HepG2 (cell line): ENCODE measurements around the gene PSMB10. TPM values are rescaled to one million over a fixed set of nuclear protein-coding genes. Genes with fewer than 3 reads are reported as not detected.
"Not testable (repeated sequence)": the region's sequence is repeated elsewhere in the genome, so short reads cannot be mapped to it uniquely, and the experiment has no call there.

Experiments
- ATAC-seq: fragments of 200-7000 bp; cut with Tn5 transposase; 3 replicates; pipeline ENCODE4 v1.9.1; 2020; ENCODE audit warnings: mild to moderate bottlenecking, moderate library complexity
- BruUV-seq: library from RNA; stranded (reverse); fragments of 400-500 nt; replicated peaks from 2 replicates; lab custom pipeline; 2021; lab: Mats Ljungman, UMichigan
- CTCF ChIA-PET: fragments of 300-600 bp; formaldehyde crosslinking; extraction: SDS; loops from one replicate; lab custom pipeline; 2021; ENCODE audit warnings: low total read pairs, inconsistent platforms, low intra/inter-chr PET ratio; lab: Yijun Ruan, JAX
- POLR2A ChIA-PET: fragments of 350-600 bp; sonication (Branson Sonifier 250); formaldehyde crosslinking; loops from one replicate; lab custom pipeline; 2020; ENCODE audit warnings: antibody characterized with exemption, inconsistent platforms; lab: Yijun Ruan, JAX
- DNase-seq: peaks from one replicate; pipeline ENCODE4 v3.0.0-alpha.2; 2015; ENCODE audit warnings: low spot score
- FAIRE-seq: peaks from 3 replicates; lab custom pipeline; 2011; peaks lifted over from hg19 to GRCh38; lab: Jason Lieb, UNC
- H2AFZ ChIP-seq: one replicate; pipeline ENCODE4 v1.6.1; 2011; ENCODE audit warnings: low read length, inconsistent platforms
- H3K27ac ChIP-seq: fragments of 300-600 bp; 3 replicates; pipeline ENCODE4 v1.8.0; 2011; ENCODE audit warnings: mixed run types, mild to moderate bottlenecking, mixed read lengths, low read length, inconsistent platforms; ENCODE audit not compliant: insufficient read depth; ENCODE audit errors: extremely low read length
- H3K27me3 ChIP-seq, 2 experiments: fragments of 200-600 bp in 1 of 2; 2 replicates in 1 of 2; 3 replicates in 1 of 2; pipeline versions ENCODE4 v1.6.0 to v1.8.0; 2011; ENCODE audit warnings: low read length in 2 of 2, mild to moderate bottlenecking in 2 of 2, moderate library complexity in 2 of 2, inconsistent platforms in 1 of 2; ENCODE audit not compliant: insufficient read depth in 2 of 2, control insufficient read depth in 1 of 2
- H3K36me3 ChIP-seq, 2 experiments: fragments of 200-600 bp in 1 of 2; replicated peaks in 1 of 2; 2 replicates in 1 of 2; 3 replicates in 1 of 2; pipeline versions ENCODE4 v1.5.1 to v1.8.0; 2011; ENCODE audit warnings: low read length in 2 of 2, inconsistent platforms in 1 of 2; ENCODE audit not compliant: insufficient read depth in 2 of 2, control insufficient read depth in 1 of 2
- H3K4me1 ChIP-seq: 2 replicates; pipeline ENCODE4 v1.5.1; 2012; ENCODE audit warnings: low read length, inconsistent platforms; ENCODE audit not compliant: insufficient read depth
- H3K4me2 ChIP-seq: 2 replicates; pipeline ENCODE4 v1.6.0; 2011; ENCODE audit warnings: low read depth, low read length, inconsistent platforms
- H3K4me3 ChIP-seq, 3 experiments: fragments of 200-600 bp in 1 of 3; sonication (generic), shearing (Covaris generic) in 1 of 3; replicated peaks in 1 of 3; 2 replicates each; pipeline ENCODE4 v1.5.1; 2011 to 2016; ENCODE audit warnings: low read length in 3 of 3, inconsistent platforms in 2 of 3, low read depth in 2 of 3, mild to moderate bottlenecking in 2 of 3, control low read depth in 1 of 3, mixed read lengths in 1 of 3; ENCODE audit not compliant: insufficient read depth in 1 of 3
- H3K79me2 ChIP-seq: one replicate; pipeline ENCODE4 v1.6.1; 2011; ENCODE audit warnings: low read length, inconsistent platforms; ENCODE audit not compliant: insufficient read depth
- H3K9ac ChIP-seq: 2 replicates; pipeline ENCODE4 v1.6.0; 2011; ENCODE audit warnings: mild to moderate bottlenecking, low read depth, low read length, inconsistent platforms; ENCODE audit not compliant: insufficient read depth
- H3K9me3 ChIP-seq: 2 replicates; pipeline ENCODE4 v1.5.1; 2012; ENCODE audit warnings: mild to moderate bottlenecking, low read length
- H4K20me1 ChIP-seq: 2 replicates; pipeline ENCODE4 v1.6.0; 2011; ENCODE audit warnings: inconsistent platforms, mild to moderate bottlenecking, low read length, moderate library complexity; ENCODE audit not compliant: insufficient read depth
- POGZ ChIP-seq: sonication (generic); formaldehyde crosslinking; IDR thresholded peaks from 2 replicates; pipeline ENCODE4 v1.4.0; 2020; ENCODE audit warnings: mild to moderate bottlenecking, missing genetic modification reagents
- SMAD1 ChIP-seq: sonication (generic); formaldehyde crosslinking; IDR thresholded peaks from 2 replicates; pipeline ENCODE4 v1.4.0; 2020; ENCODE audit warnings: missing genetic modification reagents, low read depth, mild to moderate bottlenecking, borderline replicate concordance
- TCF12 ChIP-seq, 2 experiments: fragments of 450-650 bp in 1 of 2; sonication (generic) in 1 of 2; formaldehyde crosslinking in 1 of 2; IDR thresholded peaks; 2 replicates each; pipeline versions ENCODE4 v1.6.1 to v1.8.0; 2017 to 2022; ENCODE audit warnings: antibody characterized with exemption in 1 of 2, mild to moderate bottlenecking in 1 of 2, missing genetic modification reagents in 1 of 2, moderate library complexity in 1 of 2
- WGBS: methylation state at CpG from one replicate; pipeline ENCODE4 v1.1.6; 2017; ENCODE audit warnings: low lambda C conversion rate; 5-methylcytosine and 5-hydroxymethylcytosine counted together
- in situ Hi-C: cut with HindIII; loops from 2 replicates; pipeline ENCODE4 v1.10.0; 2017; ENCODE audit warnings: low pct_unique_long_range_greater_than_20kb; ENCODE audit not compliant: extremely low pct_ligation_motif_present
- intact Hi-C: fragments of 100-400 bp; cut with micrococcal nuclease; formaldehyde crosslinking; loops from one replicate; pipeline ENCODE4 v1.10.0; 2022; ENCODE audit not compliant: unreplicated experiment
- polyA plus RNA-seq, 8 experiments: library from polyadenylated mRNA; depleted of rRNA in 3 of 8; stranded (reverse) in 7 of 8; unstranded in 1 of 8; fragments of >200 nt; fragmentation: Illumina TruSeq in 4 of 8; extraction: Trizol in 4 of 8; gene quantifications; 2 replicates each; pipeline versions ENCODE4 v1.2.1 to v1.2.3, GENCODE V29; 2011 to 2016; ENCODE audit warnings: low read depth in 4 of 8, missing spikeins in 1 of 8, mixed read lengths in 1 of 8; ENCODE audit not compliant: insufficient read depth in 1 of 8
- total RNA-seq, 5 experiments: library from RNA; depleted of rRNA; stranded (reverse); fragments of >200 nt; fragmentation: Illumina TruSeq; extraction: Trizol; gene quantifications; 2 replicates each; pipeline ENCODE4 v1.2.3, GENCODE V29; 2016; ENCODE audit warnings: low read depth in 1 of 5

Gene PSMB10
- total and polyA plus RNA-seq, 2 of the 13 experiments (the other 11 are each of a cell fraction or from before 2014, with no cell fraction given): 12.7 to 65.9 TPM

DNA sequence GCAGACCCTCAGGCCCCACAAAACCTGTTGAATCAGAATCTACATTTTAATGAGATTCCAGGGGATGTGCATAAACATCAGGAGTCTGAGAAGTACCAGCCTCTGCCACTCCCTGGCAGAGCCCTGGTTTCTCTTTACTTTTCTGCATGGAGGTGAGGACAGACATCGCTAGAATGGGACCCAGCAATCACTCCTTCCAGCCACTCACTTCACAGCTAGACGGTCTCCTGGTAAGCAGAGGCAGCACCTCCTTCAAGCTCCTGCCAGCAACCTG is 21.2 kb downstream of the PSMB10 start:
- ATAC-seq, H4K20me1 ChIP-seq, intact Hi-C loops, FAIRE-seq, H3K4me3 ChIP-seq, H3K27me3 ChIP-seq, BruUV-seq, H3K9me3 ChIP-seq, H3K9ac ChIP-seq, H2AFZ ChIP-seq, in situ Hi-C loops, DNase-seq, H3K79me2 ChIP-seq: not testable (repeated sequence)
- 0 out of 2 replicates have a peak, but pooled peaks have one; percentile 1 for TF ChIP-seq SMAD1 (CRISPR knock-in tag)
- POLR2A ChIA-PET: interaction anchor here (2.9 kb wide), 1 partner anchor 22 kb away, joined by 10 read pairs; the partner anchor contains the start of gene PSKH1
- Histone ChIP-seq H3K27ac (peak overlapping the region; percentile 44), H3K36me3 (peaks cover 13 to 25% of the 10 kb centered on the region in 2 experiments; a peak in 4 of 5 replicates), H3K4me1 (peaks cover 34% of the 10 kb centered on the region), H3K4me2 (peak overlapping the region; percentile 52; the same call in 1 of the 2 replicates)
- CTCF ChIA-PET: interaction anchor here (1.7 kb wide), 1 partner anchor 32 kb away, joined by 3 read pairs; no protein-coding TSS in a partner anchor
- 88% methylated on average over 2 of the region's 2 CpGs for WGBS

DNA sequence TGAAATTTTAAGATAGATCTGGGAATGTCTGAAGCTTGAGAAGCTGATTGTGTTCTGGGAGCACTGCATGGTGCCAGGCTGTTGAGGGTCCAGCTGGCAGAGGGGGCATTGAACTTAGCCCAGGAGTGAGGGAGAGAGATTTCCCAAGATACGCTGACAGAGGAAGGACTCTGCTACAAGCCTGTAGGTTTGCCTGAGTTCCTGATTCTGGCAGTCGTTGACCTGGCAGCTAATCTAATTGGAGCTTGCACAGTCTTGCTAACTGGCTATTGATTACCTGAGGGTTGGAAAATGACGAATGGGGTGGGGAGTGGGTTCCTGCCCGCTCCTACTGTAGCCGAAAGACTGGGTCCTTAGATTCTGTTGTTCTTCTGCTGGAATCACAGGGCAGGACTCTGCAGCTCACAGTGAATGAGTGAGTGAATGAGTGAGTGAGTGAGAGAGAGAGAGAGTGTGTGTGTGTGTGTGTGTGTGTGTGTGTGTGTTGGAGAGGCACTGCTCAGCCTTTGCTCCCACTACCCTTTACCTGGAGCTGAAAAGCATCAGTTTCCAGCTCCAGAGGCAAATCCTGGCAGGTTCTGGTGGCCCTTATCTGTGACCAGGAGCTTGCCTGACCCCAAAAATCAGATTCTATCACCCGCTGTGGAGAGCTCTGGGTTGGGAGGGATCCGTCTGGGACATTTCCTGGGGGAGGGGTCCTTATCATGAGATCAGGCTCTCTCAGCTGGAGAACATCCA is 21.7 kb downstream of the PSMB10 start:
- ATAC-seq: no peak
- in situ Hi-C loops: no loop called here
- TF ChIP-seq TCF12 (IDR thresholded peaks at IDR 0.05) (no peak), TCF12 (CRISPR knock-in tag; IDR thresholded peaks at IDR 0.05) (no peak), POGZ (CRISPR knock-in tag) (no peak)
- TF ChIP-seq, all 625 proteins: peak for 0
- ChIA-PET POLR2A (interaction anchor here (0.6 to 2.9 kb wide), 2 partner anchors 20 to 22 kb away, joined by 4 to 10 read pairs; partner anchors contain the start of gene PSKH1), CTCF (interaction anchor here (1.7 kb wide), 1 partner anchor 32 kb away, joined by 3 read pairs; no protein-coding TSS in a partner anchor)
- intact Hi-C loops: no loop called here
- WGBS: 91% methylated on average over 7 of the region's 7 CpGs
- H3K36me3 ChIP-seq: peaks cover 13 to 27% of the 10 kb centered on the region in 2 experiments; a peak in 4 of 5 replicates
- DNase-seq (no peak), FAIRE-seq (no peak)
- peaks cover 6% of the 10 kb centered on the region; the same call in 1 of the 2 replicates for H4K20me1 ChIP-seq
- H3K4me3 ChIP-seq: no peak overlapping the region
- H3K27me3 ChIP-seq: no peaks in the 10 kb centered on the region
- H3K4me1 ChIP-seq: peaks cover 34% of the 10 kb centered on the region
- no peak overlapping the region for H3K9ac ChIP-seq
- H3K79me2 ChIP-seq: no peaks in the 10 kb centered on the region
- no peak overlapping the region for H2AFZ ChIP-seq
- H3K4me2 ChIP-seq: no peak overlapping the region
- no peak overlapping the region for H3K27ac ChIP-seq
- no peaks in the 10 kb centered on the region for H3K9me3 ChIP-seq
- no TSS peak for BruUV-seq
